Stimulated activated CD4-positive, alpha-beta T cell treated with anti-CD3 and anti-CD28 coated beads, Interleukin-4, amount 100 ng/mL, for 48 hours (primary cell): ENCODE data around the gene CD101.

Source experiments
- DNase-seq, 2 donors: peaks; one replicate each; pipeline ENCODE4 v3.0.0-alpha.2; 2020; ENCODE audit warnings: low read depth in 2 of 2

CD101 gene

GRCh38 chr1:116986421-116987255 is 14.9 kb upstream of the CD101 start:
- DNase-seq = peak; percentile 14 to 16

DNA sequence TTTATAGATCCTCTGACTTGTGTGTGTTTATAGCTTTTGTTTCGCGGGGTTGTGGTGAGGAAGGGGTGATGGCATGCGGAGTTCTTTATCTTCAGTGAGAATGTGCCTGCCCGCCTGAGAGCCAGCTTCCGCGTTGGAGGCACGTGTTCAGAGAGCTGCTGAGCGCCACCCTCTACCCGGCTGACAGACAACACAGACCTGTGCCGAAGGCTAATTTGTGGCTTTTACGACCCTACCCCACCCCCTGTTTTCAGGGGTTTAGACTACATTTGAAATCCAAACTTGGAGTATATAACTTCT is 14.4 kb upstream of the CD101 start:
- peak; percentile 56 to 57 for DNase-seq

DNA sequence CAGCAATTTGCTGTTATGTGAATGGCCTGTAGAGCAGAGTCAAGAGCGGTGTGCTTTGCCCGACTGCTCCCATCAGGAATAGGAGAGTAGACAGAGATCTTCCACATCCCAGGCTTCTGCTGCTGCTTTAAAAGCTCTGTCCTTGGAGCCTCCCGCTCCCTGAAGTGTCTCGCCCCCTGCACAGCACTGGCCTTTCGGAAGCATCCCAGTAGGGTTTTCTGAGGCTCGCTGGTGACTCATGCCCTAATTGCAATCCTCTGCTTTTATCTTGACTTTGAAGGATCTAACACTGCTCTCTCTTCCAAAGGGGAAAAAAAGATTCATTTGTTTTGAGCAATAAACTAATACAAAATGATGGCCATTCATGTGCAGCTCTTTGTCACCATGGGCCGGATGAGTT is 13.3 kb upstream of the CD101 start:
- no peak for DNase-seq

DNA sequence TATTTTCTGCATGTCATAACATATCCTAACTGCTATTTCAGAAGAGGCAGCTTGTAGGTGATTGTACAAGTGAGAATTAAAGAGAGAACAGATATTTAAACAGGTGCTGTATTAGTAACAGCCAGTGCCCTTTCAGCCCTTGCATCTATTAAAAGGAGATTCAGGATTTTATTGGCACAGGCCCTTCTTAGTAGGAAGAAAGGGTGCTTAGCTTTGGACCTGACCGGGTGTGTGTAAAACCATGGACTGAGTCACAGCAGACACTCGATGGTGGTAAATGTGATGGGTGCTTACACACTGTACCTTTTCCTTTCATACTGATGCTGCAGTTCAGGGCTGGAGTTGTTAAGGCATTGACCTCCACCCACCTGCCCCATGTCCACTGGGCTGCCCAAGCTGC is 12.7 kb upstream of the CD101 start:
- no peak for DNase-seq

DNA sequence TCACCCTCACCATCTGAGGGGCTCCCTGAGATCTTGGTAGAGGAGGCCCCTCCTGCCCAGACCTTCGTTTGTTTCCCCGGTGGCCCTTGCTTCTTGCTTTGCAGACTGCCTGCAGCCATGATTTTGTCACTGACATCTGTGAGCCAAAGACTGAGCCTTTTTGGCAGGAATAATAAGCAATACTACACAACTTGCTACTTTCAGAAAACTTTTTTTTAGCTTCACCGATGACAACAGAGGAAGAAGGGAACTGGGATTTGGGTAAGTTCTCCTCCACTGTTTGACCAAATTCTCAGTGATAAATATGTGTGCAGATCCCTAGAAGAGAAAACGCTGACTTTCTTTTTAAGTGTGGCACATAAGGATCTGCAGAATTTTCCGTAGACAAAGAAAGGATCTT is 11.7 kb upstream of the CD101 start:
- DNase-seq = no peak

- no peak for DNase-seq
Observed at GRCh38 chr1:116990612-116991151, 10.9 kb upstream of the CD101 start.

DNA sequence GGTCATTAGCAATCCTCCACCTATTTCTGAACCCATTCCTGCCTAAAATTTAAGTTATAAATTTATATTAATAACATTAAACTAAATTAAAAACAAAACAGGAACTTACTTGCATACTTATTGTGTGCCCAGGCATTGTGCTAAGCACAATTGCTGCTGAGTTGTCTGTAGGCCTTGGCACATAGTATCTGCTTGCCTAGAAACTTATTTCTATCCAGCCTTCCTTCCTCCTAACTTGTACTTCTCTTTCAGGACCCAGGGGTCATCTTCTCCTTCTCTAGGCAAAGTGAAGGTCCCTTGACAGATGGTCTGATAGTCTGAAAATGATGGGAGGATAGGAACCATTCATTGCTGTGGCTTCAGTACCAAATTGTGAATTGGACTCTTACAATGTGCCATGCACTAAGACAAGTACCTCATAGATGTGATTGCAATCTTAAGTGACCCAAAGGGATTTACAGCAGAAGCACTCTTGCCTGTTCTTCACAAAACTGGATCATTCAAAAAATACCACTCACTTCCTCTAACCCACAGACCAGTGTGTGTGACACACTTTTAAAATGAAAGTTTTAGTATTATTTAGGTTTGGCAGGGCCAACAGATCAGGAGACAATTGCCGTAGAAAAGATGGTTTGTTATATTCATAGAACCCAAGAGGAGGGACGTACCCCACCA is 10.3 kb upstream of the CD101 start:
- no peak for DNase-seq

DNA sequence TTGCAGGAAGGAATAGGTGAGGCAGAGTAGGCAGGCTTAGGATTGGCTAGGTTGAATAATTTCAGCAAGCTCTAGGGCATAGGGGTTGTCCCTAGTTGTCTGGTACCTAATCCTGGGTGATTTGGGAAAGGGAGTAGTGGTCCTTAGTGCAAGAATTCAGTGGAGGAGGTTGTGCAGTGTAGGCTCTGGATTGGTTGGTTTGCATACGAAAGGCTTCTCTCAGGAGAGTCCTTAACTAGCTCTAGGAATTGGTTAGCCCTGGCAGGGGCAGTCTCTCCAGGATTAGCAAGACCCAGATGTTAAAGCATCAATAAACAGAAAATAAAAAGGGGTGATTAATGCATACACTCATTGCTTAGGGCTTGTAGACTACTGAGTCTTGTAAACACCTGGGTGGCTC is 9.6 kb upstream of the CD101 start:
- DNase-seq = no peak

GRCh38 chr1:116993286-116993685 is 8.3 kb upstream of the CD101 start:
- no peak for DNase-seq

DNA sequence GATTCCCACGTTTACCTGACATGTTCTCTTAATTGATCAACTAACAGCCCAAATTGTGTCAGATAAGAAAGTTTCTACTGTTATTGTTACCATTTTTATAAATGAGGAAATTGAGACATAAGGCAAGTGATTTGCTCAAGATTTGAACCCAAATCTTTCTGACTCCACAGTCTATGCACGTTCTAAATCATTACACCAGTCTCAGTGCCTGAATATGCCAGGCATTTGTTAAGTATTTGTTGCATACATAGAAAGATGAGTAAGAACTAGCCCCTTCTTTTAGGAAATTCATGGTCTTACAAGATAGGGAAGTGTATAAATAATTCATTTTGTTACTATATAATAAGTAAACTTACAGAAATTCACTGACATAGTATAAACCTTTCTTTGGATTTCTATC is 7.1 kb upstream of the CD101 start:
- no peak for DNase-seq

GRCh38 chr1:116997066-116997465 is 4.5 kb upstream of the CD101 start:
- DNase-seq = no peak

- DNase-seq = no peak
Observed at GRCh38 chr1:116997636-116998035, 3.9 kb upstream of the CD101 start.

DNA sequence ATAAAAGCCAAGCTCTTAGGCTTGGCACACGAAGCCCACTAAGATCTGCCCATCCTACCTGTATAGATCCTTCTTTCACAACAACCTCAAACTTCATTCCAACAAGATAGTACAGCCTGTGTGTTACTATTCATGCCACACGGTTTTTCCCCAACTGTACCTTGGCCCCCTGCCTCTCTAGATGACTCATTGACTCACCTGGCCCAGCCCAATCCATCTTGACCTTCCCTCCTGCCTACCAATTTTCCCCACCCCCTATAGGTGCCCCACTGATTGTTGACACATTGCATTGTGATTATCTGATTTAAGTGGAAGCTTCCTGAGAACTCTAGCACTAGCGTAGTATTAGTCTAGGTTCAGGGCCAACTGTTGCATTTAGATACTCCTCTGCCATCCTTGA is 2.0 kb upstream of the CD101 start:
- no peak for DNase-seq

DNA sequence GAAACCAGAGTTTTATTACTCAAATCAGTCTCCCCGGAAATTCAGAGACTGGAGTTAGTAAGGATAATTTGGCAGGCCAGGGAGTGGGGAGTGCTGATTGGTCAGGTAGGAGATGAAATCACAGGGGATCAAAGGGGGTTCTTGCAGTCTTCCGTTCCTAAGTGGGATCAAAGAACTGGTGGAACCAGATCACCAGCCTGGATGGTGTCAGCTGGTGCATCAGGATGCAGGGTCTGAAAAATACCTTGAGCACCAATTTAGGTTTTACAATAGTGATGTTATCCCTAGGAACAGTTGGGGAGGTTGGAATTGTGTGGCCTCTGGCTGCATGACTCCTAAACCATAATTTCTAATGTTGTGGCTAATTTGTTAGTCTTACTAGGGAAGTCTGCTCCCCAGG is 1.4 kb upstream of the CD101 start:
- DNase-seq = no peak

DNA sequence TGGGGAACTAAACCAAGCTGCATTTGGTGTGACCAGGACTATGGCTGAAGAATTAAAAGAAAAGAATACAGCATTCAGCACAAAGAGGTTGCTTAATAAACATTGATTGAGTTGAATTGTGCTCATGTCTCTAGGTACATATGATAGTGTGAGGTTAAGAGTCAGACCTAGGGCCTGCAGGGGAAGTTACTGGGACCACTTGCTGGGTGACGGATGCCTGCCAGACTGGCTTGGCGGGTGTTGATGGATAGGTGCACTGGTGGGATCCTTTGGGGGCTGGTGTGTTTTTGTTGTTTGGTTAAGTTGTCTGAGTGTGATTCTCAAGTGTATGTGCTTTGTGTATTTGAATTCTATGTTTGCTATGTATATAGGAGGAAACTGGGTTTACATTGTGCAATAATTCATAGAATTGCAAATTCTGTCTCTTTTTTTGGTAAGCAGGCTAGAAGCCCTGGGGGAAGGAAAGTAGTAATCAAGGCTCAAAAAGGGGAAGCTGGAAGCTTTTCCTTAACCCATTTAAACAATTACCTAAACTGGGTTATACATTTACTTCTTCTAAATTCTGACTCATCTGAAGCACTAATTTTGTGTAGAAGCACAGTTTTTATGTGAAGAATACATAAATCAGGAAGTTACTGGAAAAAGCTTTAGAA is 1.8 kb downstream of the CD101 start:
- DNase-seq = no peak

- DNase-seq = no peak
Observed at GRCh38 chr1:117007719-117008013, 6.1 kb downstream of the CD101 start.

GRCh38 chr1:117008656-117009055 is 7.1 kb downstream of the CD101 start:
- no peak for DNase-seq

GRCh38 chr1:117009132-117009531 is 7.6 kb downstream of the CD101 start:
- DNase-seq = no peak

- no peak for DNase-seq
Observed at GRCh38 chr1:117010310-117010969, 8.9 kb downstream of the CD101 start.

DNA sequence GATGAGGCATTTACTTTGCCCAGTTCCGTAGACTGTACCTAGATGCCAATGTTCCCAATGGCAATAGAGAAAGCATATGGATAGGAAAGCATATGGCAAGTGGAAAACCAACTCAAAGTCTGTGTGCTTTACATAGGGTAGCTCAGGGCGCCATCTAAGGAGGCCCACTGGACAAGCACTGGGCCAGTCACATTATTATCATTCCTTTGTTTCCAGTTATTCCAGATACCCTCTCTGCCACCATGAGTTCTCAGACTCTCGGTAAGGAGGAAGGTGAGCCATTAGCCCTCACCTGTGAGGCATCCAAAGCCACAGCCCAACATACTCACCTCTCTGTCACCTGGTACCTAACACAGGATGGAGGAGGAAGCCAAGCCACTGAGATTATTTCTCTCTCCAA is 9.8 kb downstream of the CD101 start:
- DNase-seq = no peak

- no peak for DNase-seq
Observed at GRCh38 chr1:117013309-117013858, 11.8 kb downstream of the CD101 start.

- DNase-seq = no peak
Observed at GRCh38 chr1:117014209-117014608, 12.6 kb downstream of the CD101 start.
